SK-N-SH (cell line): ENCODE measurements around the gene PPIF.

ENCODE experiments used
- CHD2 ChIP-seq: fragments of 150-350 bp; IDR thresholded peaks from 2 replicates; pipeline ENCODE4 v1.6.1; 2018; ENCODE audit warnings: low read length; ENCODE audit not compliant: partially characterized antibody
- EP300 ChIP-seq, 2 experiments: IDR thresholded peaks; 2 replicates each; pipeline versions ENCODE4 v1.4.0 to v1.6.1; 2012; ENCODE audit warnings: borderline replicate concordance in 1 of 2, low read depth in 1 of 2, low read length in 1 of 2
- GATA2 ChIP-seq: sonication (generic); formaldehyde crosslinking; IDR thresholded peaks from 2 replicates; pipeline ENCODE4 v1.5.0; 2020; ENCODE audit warnings: mild to moderate bottlenecking, missing genetic modification reagents
- MAX ChIP-seq: IDR thresholded peaks from 2 replicates; pipeline ENCODE4 v1.4.0; 2012; ENCODE audit warnings: low read depth
- REST ChIP-seq: IDR thresholded peaks from 2 replicates; pipeline ENCODE4 v1.6.1; 2012; ENCODE audit warnings: mild to moderate bottlenecking, low read depth, low read length, moderate library complexity
- RFX5 ChIP-seq: IDR thresholded peaks from 2 replicates; pipeline ENCODE4 v1.6.1; 2012; ENCODE audit warnings: mild to moderate bottlenecking, improper control_type of control experiment, low read length
- SIN3A ChIP-seq: IDR thresholded peaks from 2 replicates; pipeline ENCODE4 v1.6.1; 2012; ENCODE audit warnings: low read depth, mild to moderate bottlenecking, low read length, moderate library complexity, borderline replicate concordance
- TAF1 ChIP-seq: IDR thresholded peaks from 2 replicates; pipeline ENCODE4 v1.6.1; 2012; ENCODE audit warnings: low read depth, mild to moderate bottlenecking, low read length, moderate library complexity, borderline replicate concordance
- USF1 ChIP-seq: IDR thresholded peaks from 2 replicates; pipeline ENCODE4 v1.4.0; 2012; ENCODE audit warnings: low read depth, borderline replicate concordance
- TF ChIP-seq, protein P1 (sequence below): fragments of 200-600 bp; sonication (generic); IDR thresholded peaks from 2 replicates; pipeline ENCODE4 v1.6.1; 2017; ENCODE audit warnings: antibody characterized with exemption, mild to moderate bottlenecking, moderate library complexity

DNA sequence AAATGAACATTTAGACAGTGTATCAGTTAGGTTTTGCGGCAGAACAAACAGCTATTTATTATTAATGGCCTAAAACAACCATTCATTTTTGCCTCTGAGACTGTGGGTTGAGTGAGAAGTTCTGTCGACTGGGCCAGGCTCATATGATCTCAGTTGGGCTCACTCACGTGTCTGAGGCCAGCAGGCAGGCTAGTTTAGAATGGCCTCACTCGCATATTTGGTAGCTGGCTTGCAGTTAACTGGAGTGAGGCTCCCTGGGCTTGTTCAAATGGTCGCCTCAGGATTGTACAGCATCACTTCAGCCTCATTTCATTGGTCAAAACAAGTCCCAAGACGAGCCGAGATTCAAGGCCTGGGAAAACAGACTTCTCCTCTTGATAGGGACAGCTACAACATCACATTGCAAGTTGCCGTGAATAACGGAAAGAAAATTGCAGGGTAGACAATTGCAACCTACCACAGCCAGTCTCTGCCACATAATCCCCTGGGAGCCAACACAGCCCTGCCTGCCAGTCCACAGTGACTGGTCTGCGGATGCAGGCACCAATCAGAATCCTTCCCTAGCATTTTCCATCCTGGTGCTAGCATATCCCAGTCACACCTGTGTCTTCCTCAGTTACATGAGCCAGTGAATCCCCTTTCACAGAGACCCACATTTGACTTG is 23.1 kb upstream of the PPIF start:
- TF ChIP-seq REST (no peak), CHD2 (no peak), EP300 (IDR thresholded peaks at IDR 0.05; ENCODE audit: borderline replicate concordance in 1 of 2, low read depth in 1 of 2, low read length in 1 of 2) (no peak), RFX5 (no peak), GATA2 (no peak), MAX (no peak), SIN3A (no peak), USF1 (no peak), TAF1 (no peak)
- TF ChIP-seq, protein P1, sequence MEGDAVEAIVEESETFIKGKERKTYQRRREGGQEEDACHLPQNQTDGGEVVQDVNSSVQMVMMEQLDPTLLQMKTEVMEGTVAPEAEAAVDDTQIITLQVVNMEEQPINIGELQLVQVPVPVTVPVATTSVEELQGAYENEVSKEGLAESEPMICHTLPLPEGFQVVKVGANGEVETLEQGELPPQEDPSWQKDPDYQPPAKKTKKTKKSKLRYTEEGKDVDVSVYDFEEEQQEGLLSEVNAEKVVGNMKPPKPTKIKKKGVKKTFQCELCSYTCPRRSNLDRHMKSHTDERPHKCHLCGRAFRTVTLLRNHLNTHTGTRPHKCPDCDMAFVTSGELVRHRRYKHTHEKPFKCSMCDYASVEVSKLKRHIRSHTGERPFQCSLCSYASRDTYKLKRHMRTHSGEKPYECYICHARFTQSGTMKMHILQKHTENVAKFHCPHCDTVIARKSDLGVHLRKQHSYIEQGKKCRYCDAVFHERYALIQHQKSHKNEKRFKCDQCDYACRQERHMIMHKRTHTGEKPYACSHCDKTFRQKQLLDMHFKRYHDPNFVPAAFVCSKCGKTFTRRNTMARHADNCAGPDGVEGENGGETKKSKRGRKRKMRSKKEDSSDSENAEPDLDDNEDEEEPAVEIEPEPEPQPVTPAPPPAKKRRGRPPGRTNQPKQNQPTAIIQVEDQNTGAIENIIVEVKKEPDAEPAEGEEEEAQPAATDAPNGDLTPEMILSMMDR: no peak
